ENCODE data around the gene BCAS3. TPM values are rescaled to one million over a fixed set of nuclear protein-coding genes. Genes with fewer than 3 reads are reported as not detected.

BCAS3 gene
- total RNA-seq, 1 donor from 2014 or later: 9.5 TPM

GRCh38 chr17:61335105-61335844 is 657.6 kb downstream of the BCAS3 start:
- Mint-ChIP-seq H3K27me3 (peaks cover 6% of the 10 kb centered on the region), H3K36me3 (ENCODE audit: low read depth) (no peaks in the 10 kb centered on the region), H3K9me3 (no peaks in the 10 kb centered on the region), H3K4me3 (no peak overlapping the region), H3K27ac (no peak overlapping the region), H3K4me1 (no peaks in the 10 kb centered on the region)
- no peak for DNase-seq
- intact Hi-C loops (cut with micrococcal nuclease): no loop called here

GRCh38 chr17:61335845-61336655 is 658.4 kb downstream of the BCAS3 start:
- H3K27me3 Mint-ChIP-seq: peaks cover 6% of the 10 kb centered on the region
- no peak overlapping the region for H3K4me3 Mint-ChIP-seq
- no peak overlapping the region for H3K27ac Mint-ChIP-seq
- H3K36me3 Mint-ChIP-seq (ENCODE audit: low read depth): no peaks in the 10 kb centered on the region
- intact Hi-C loops (cut with micrococcal nuclease): no loop called here
- H3K9me3 Mint-ChIP-seq: no peaks in the 10 kb centered on the region
- H3K4me1 Mint-ChIP-seq: no peaks in the 10 kb centered on the region
- DNase-seq: no peak

DNA sequence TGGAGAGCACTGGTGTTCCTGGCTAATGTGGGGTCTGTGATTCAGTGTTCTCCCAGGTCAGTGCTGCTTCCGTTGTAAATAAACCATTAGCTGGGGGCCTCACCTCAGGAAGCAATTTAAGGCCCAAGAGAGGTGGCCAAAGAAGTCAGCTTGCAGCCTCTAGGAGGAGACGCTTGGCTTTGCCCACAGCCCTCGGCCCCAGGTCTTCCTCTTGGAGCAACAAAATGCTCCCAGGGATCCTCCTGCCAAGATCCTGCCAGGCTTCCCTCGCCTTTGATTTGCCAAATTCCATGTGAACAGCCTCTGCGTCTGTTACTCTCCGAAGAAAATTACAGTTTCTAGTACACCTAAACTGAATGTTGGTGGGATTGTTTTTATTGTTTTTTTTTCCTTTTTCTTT is 659.6 kb downstream of the BCAS3 start:
- DNase-seq: no peak
- intact Hi-C loops (cut with micrococcal nuclease): no loop called here
- Mint-ChIP-seq H3K4me1 (no peaks in the 10 kb centered on the region), H3K27me3 (peaks cover 6% of the 10 kb centered on the region), H3K27ac (no peak overlapping the region), H3K4me3 (no peak overlapping the region), H3K36me3 (ENCODE audit: low read depth) (no peaks in the 10 kb centered on the region), H3K9me3 (no peaks in the 10 kb centered on the region)

DNA sequence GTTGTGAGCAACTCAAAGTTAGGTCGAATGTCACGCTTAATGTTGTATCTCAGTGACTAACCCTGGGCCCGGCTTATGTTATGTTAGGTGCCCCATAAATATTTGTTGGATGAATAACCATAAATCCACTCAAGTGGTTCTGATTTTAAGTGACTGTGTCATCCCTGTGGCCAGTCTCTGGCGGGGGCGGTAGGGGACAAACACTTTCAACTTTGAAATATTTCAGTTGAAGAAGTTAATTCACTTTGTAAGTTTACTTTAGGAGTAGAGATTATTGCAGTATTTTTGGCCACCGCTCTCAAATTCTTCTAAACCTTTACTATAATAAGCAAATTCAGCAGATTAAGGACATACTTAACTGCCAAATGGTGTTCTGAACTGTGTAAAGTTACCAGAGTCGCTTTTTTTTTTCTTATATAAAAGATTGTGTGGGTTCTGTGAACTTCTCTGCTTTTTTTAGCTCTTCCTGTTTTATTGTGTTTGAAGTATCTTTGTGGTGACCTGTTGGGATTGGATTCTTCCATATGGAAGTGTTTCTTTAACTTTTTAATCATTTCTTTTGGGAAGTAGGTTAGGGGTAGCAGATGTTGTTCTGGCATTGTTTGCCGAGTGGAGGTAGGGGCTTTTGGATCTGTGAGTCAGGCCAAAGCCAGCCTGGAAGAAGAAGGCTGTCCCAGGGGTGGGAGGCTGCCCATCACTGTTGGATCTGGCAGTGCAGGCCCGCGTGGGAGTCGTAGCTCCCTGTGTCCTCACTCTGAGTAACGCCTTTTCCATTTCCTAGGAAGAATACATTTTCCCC is 660.5 kb downstream of the BCAS3 start:
- peaks cover 6% of the 10 kb centered on the region for H3K27me3 Mint-ChIP-seq
- no peaks in the 10 kb centered on the region for H3K4me1 Mint-ChIP-seq
- H3K27ac Mint-ChIP-seq: no peak overlapping the region
- H3K4me3 Mint-ChIP-seq: no peak overlapping the region
- intact Hi-C loops (cut with micrococcal nuclease): no loop called here
- no peak for DNase-seq
- no peaks in the 10 kb centered on the region for H3K36me3 Mint-ChIP-seq (ENCODE audit: low read depth)
- no peaks in the 10 kb centered on the region for H3K9me3 Mint-ChIP-seq

DNA sequence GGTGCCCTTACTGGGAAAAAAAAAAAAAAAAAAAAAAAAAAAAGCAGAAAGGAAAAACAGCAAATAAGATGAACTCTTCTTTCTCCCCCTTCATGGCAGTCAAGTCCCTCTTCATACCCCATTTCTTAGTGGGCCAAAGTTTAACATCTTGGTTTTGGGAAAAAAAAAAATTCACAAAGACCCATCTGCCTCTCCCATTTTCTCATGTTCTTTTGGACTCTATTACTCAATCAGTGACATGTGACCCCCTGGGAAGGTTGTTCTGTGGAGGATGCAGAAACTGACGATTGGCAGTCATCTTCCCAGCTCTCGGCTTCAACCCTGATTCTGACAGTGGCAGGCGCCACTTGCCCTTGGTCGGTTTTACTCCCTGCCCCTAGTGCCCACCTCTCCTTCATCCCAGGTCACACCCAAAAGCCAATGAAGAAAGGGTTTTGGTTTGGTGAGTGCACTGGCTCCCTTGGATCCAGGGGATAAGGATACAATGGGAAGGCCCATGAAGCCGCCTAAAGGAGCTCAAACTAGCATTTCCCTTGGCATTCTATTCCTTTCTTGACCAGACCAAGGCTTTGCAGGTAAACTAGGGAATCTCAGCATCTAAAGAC is 661.3 kb downstream of the BCAS3 start:
- H3K9me3 Mint-ChIP-seq: no peaks in the 10 kb centered on the region
- H3K36me3 Mint-ChIP-seq (ENCODE audit: low read depth): no peaks in the 10 kb centered on the region
- H3K4me3 Mint-ChIP-seq: no peak overlapping the region
- H3K27me3 Mint-ChIP-seq: peaks cover 6% of the 10 kb centered on the region
- no peaks in the 10 kb centered on the region for H3K4me1 Mint-ChIP-seq
- intact Hi-C loops (cut with micrococcal nuclease): no loop called here
- no peak for DNase-seq
- H3K27ac Mint-ChIP-seq: no peak overlapping the region

DNA sequence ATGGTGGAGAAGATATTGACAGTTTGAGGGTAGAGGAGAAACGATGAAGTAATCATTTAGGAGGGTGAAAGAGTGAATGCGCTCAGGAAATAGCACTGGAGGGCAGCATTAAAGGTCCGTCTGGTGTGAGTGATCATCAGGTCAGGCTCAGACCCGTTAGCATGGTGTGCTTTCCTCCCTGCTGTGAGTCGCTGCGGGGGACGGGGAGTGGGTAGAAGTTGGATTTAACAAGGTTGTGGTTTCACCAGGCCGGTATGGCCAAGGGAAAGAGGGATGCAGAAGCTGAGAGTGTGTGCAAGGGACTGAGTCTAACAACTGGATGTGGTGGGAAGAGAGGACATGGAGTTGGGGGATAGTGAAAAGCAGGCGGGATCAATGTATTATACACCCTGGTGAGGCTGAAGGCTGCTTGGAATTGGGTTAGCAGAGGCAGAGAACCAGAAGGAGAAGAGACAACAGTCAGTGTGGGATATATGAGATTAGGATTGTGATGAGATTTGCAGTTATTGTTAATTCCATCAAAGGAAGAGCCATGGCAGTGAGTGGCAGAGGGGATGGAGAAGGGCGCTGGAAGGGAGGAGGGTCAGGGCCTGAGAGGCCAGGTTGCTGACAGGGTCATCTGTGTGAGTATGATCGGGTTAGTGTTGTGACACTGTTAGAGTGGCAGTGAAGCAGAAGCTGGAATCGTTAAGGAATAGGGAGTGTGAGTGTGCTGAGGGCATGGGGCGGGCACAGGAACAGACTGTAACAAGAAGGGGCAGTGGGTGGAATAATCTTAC is 663.0 kb downstream of the BCAS3 start:
- peaks cover 6% of the 10 kb centered on the region for H3K27me3 Mint-ChIP-seq
- no peaks in the 10 kb centered on the region for H3K9me3 Mint-ChIP-seq
- no peaks in the 10 kb centered on the region for H3K4me1 Mint-ChIP-seq
- H3K27ac Mint-ChIP-seq: no peak overlapping the region
- intact Hi-C loops (cut with micrococcal nuclease): no loop called here
- DNase-seq: no peak
- H3K4me3 Mint-ChIP-seq: no peak overlapping the region
- H3K36me3 Mint-ChIP-seq (ENCODE audit: low read depth): no peaks in the 10 kb centered on the region

DNA sequence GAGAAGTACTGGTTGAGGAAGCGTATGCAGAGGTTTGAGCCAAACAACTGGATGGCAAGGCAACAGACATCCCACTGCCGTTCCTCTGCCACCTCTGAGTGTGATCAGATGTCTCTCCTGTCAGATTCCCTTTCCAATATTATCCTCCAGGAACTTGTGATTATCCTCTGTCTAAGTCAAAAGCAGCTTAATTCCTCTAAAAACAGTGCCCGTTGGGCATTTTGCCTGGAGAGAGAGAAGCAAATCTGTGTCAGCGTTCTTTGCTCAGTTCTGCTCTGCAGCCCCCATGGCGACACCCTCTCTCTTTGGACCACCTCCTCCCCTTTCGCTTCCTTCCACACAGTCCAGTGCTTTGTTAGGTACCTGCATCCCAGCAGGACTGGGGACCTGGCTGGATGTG is 665.9 kb downstream of the BCAS3 start:
- H3K4me1 Mint-ChIP-seq: no peaks in the 10 kb centered on the region
- intact Hi-C loops (cut with micrococcal nuclease): no loop called here
- no peak for DNase-seq
- no peaks in the 10 kb centered on the region for H3K9me3 Mint-ChIP-seq
- no peak overlapping the region for H3K27ac Mint-ChIP-seq
- H3K36me3 Mint-ChIP-seq (ENCODE audit: low read depth): no peaks in the 10 kb centered on the region
- no peak overlapping the region for H3K4me3 Mint-ChIP-seq
- H3K27me3 Mint-ChIP-seq: no peaks in the 10 kb centered on the region

DNA sequence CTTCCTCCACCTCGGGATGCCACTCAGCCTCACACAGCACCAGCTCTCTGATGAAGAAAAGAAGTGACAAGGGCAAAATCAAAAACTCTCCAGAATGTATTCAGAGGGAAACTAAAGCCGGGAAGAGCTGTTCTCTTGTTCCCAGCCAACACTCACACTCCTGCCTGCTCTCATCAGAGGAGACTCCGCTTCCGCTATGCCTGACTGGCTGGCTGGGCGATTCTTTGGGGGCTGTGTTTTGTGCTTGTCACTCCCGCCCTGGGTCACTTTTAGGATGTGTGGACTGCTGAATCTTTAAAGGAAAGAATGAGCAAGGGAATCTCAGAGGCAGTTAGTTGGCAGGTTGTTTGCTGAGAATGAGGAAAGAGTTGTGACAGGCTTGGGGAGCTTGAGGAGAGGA is 667.4 kb downstream of the BCAS3 start:
- Mint-ChIP-seq H3K9me3 (no peaks in the 10 kb centered on the region), H3K27ac (no peak overlapping the region), H3K4me1 (no peaks in the 10 kb centered on the region), H3K36me3 (ENCODE audit: low read depth) (no peaks in the 10 kb centered on the region), H3K27me3 (no peaks in the 10 kb centered on the region), H3K4me3 (no peak overlapping the region)
- DNase-seq: no peak
- intact Hi-C loops (cut with micrococcal nuclease): no loop called here

DNA sequence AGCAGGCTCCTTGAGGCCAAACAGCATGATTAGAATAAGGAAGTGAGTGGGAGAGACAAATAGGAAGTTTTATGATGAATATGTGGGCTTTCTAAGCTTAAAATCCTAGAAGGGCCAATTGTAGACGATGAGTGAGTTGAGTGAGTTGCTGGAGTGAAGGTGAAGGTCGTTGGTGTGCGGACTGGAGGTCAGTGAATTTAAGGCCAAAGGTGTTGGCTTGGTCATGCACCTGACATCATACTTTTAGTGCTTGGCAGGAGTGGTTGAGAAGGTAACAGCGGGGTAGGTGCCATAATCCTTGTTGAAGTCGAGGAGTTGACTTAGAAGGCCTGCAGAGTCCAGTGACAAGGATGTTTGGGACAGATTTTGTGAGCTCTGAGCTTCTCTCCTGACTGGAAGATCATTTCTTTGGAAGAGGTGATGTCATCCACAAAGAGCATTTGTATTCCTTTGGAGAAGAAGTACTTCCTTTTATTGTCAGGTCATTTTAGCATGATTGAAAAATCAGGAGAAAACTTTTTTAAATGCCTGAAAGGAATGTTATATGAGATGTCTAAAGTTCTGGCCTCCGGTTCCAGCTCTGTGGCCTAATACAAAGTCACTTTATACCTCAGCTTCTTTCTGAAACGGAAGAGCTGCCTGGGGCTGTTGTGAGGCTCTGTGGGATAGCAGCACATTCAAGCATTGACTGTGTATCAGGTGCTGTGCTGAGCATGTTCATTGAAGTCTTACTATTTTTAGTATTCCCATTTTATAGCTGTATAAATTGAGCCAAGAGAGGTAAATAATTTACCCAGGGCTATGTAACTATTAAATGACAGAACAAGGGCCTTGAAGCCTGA is 668.4 kb downstream of the BCAS3 start:
- no peak for DNase-seq
- intact Hi-C loops (cut with micrococcal nuclease): no loop called here
- Mint-ChIP-seq H3K9me3 (no peaks in the 10 kb centered on the region), H3K4me3 (no peak overlapping the region), H3K36me3 (ENCODE audit: low read depth) (no peaks in the 10 kb centered on the region), H3K4me1 (no peaks in the 10 kb centered on the region), H3K27ac (no peak overlapping the region), H3K27me3 (no peaks in the 10 kb centered on the region)

- intact Hi-C loops (cut with micrococcal nuclease): no loop called here
- no peak for DNase-seq
- Mint-ChIP-seq H3K4me1 (no peaks in the 10 kb centered on the region), H3K36me3 (ENCODE audit: low read depth) (no peaks in the 10 kb centered on the region), H3K27me3 (no peaks in the 10 kb centered on the region), H3K4me3 (no peak overlapping the region), H3K9me3 (no peaks in the 10 kb centered on the region), H3K27ac (no peak overlapping the region)
Observed at GRCh38 chr17:61349350-61349749, 671.7 kb downstream of the BCAS3 start.

DNA sequence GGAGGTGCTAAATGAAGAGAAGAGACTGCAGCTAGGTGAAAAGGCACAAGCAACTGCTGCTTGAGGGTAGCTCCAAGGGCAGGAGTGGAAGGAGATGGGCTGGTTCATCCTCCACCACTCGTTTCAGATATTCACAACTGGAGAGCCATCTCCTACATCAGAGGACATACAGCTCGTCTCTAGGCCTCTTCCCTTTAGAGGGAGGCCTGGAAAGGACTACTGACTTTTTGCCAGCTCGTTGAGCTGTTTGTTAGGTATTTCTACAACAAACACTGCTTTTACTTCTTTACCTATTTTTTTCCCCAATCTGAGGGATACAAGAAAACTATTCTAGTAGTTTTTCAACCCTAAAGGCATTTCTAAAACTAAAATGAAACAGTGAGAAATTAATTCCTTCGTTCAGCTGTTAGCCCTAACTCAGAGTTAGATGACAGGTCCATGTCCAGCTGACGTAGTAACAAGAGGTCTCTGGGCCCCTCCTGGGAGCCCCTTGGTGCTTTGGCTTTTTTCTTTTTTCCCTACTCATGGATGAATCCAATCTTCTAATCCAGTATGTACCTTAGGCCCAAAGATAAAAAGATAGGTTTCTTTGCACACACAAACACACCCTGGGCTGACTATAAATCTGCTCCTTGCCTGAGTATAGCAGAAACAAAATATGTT is 674.2 kb downstream of the BCAS3 start:
- no peaks in the 10 kb centered on the region for H3K27me3 Mint-ChIP-seq
- intact Hi-C loops (cut with micrococcal nuclease): no loop called here

GRCh38 chr17:61352408-61352770 is 674.7 kb downstream of the BCAS3 start:
- Mint-ChIP-seq H3K4me3 (no peak overlapping the region), H3K4me1 (no peaks in the 10 kb centered on the region), H3K27me3 (no peaks in the 10 kb centered on the region), H3K27ac (no peak overlapping the region), H3K9me3 (no peaks in the 10 kb centered on the region), H3K36me3 (ENCODE audit: low read depth) (no peaks in the 10 kb centered on the region)
- DNase-seq: no peak
- intact Hi-C loops (cut with micrococcal nuclease): no loop called here

More for the DNA sequence above, 674.2 kb downstream of the BCAS3 start:
- H3K27ac Mint-ChIP-seq: no peak overlapping the region
- H3K4me1 Mint-ChIP-seq: no peaks in the 10 kb centered on the region
- H3K4me3 Mint-ChIP-seq: no peak overlapping the region
- no peaks in the 10 kb centered on the region for H3K36me3 Mint-ChIP-seq (ENCODE audit: low read depth)
- no peak for DNase-seq
- no peaks in the 10 kb centered on the region for H3K9me3 Mint-ChIP-seq
